SW480 (cell line): ENCODE measurements around the gene TK2.

Source experiments
- DNase-seq: peaks from one replicate; pipeline ENCODE4 v3.0.0-alpha.2; 2016; ENCODE audit warnings: low spot score

TK2 gene

DNA sequence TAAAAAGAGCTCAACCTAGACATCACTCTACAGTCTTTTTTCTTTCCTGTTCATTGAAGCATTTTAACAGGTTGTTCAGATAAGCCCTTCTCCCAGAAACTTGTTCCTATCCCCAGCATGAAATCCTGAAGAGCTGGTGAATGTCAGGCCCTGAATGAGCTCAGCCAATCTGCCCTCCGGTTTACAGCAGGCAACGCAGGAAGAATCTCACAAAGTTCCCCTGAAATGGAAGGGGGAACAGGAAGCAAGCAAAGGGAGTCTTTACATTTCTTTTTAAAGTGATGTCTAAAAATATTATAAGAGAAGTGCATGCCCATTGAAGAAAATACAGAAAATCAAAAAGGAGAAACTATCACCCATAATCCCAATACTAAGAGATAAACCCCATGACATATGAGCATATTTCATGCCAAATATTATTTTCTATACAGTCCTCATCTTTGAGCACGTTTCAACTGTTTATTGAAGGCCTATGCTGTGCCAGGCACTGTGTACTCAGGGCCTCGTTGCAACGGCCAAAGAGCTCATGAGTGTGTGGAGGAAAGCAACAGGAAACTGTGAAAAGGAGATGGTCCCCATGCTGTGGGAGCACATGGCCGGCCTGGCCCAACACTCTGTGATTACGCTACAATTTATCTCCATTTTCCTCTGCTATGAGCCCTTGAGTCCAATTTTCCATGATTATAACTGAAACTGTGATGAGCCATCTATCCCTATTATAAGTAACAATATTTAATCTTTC is 5.7 kb downstream of the TK2 start:
- no peak for DNase-seq

- DNase-seq, result no peak
Observed at GRCh38 chr16:66543541-66543940, 6.4 kb downstream of the TK2 start.

DNA sequence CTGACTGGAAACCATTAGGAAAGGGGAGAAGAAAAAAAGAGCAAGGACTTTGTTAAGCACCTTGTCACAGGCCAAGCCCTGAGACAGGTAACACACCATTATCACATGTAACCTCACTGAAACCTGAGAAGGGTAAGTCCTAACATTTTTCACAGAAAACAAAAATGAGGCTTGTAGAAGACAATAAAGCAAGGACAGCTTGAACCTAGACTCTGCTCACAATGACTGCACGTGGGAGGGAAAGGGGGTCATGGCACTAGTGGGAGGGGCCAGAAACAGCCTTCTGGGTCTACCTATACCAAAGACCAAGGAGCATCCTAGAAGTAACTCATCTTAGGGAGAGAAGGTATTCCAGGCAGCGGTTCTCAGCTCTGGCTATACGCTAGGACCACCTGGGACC is 7.5 kb downstream of the TK2 start:
- DNase-seq, result no peak

- DNase-seq, result no peak
Observed at GRCh38 chr16:66541388-66542355, 8.2 kb downstream of the TK2 start.

GRCh38 chr16:66539623-66540469 is 10.1 kb downstream of the TK2 start:
- DNase-seq, result peak; percentile 16

DNA sequence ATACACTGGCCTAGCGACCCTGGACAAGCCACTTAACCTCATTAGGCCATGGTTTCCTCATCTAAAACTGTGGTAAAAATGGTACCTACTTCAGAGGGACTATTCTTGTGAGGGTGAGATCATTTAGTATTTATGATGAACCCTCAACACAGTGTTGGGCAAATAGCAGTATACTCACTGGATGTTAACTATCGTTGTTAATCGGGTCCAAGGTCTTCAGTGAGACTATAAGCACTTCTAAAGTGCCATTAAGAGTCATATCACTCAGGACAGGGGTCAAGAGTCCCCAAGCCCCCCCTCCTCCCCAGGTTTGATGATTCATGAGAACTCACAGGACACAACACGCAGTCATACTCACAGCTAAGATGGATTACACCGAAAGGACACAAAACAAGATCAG is 11.0 kb downstream of the TK2 start:
- no peak for DNase-seq

DNA sequence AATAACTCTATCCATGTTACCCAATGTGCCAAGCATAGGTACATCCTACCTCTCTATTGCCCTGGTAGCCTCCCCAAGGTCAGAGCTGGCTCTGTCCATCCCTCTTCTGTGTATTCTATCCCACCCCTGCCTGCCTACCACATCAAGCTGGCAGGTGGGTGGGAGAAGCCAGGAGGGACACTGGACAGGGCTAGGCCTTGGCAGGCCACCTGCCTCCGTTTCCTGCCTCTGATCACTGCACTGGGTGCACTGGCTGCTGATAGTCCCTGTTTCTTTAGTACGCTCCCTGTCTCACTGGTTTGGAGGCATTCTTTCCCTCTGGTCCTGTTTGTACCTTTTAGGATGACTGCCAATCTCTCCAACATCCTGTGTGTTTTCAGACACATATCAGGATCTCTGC is 12.7 kb downstream of the TK2 start:
- no peak for DNase-seq

GRCh38 chr16:66536525-66536924 is 13.4 kb downstream of the TK2 start:
- DNase-seq, result no peak

- no peak for DNase-seq
Observed at GRCh38 chr16:66534376-66534799, 15.5 kb downstream of the TK2 start.

GRCh38 chr16:66529475-66529874 is 20.4 kb downstream of the TK2 start:
- DNase-seq, result no peak

DNA sequence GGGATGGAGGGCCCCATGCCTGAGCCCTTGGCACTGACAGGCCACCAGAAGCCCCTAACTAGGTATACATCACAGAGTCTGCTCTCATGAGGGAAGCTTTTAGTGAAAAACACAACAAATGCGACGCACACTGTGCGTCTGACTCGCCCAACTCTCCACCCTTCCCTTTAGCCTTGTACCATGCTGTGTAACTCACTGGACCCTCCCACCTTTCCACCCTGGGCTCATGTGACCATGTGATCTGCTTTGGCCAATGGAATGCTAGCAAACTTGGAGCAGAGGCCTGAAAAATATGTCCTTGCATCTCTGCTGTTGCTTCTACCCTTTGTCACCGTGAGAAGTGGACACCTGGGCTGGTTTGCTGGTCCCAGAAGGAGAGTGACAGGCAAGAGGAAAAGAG is 21.6 kb downstream of the TK2 start:
- DNase-seq, result no peak

DNA sequence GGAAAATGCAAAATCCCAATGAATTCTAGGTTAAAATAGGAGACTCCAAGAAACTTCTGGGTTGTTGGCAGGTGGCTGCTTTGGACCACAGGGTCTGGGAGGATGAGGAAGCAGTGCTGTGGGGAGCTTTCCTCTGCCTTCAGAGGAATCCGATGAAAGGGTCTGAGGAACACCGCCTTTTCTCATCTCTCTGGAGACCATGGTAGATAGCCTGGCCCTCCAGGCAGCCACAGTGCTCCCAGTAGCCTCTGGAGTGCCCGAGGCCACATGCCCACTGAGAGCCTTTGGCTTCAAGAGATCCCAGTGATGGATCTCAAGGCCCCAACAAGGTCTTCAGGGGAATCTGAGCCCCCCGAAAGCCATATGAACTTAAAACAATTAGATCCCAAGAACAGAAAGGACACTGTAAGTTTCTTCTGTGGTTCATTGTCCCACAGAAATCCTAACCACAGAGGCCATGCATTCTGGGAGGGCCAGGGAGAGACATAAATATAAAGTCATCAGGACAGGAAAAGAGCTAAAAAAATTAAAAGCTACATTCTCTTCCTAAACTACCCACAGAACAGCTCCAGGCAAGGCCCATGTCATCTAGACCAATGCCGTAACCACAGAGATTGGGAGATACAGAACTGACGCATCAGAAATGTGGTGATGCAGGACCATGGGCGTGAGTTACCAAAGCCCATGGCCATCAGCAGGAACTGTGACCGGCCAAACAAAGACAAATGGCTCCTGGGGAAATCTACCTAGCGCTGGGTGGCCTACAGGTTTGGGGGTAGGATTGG is 24.3 kb downstream of the TK2 start:
- no peak for DNase-seq

DNA sequence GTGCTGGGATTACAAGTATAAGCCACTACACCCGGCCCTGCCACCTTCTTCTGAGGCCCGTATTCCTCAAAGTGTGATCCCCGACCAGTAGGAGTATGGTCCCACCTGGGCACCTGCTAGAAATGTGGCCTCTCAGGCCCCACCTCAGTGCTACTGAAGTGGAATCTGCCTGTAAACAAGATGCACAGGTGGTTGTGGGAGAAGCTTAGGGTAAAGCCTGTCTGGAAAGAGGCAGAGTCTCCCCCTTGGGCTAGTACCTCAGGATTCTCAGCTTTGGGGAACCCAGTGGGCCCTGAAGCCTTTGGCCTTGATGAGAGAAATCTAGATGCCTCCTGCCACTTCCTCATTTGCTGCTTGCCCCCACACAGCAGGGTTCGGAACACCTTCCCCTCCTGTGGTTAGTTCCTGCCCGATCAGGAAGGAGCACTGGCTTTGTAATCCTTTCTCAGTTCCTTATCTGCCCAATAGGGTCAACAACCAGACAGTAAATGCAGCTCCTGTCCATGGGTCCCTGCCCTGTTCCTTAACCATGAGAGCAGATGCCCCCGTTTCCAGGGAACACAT is 25.2 kb downstream of the TK2 start:
- DNase-seq, result no peak

DNA sequence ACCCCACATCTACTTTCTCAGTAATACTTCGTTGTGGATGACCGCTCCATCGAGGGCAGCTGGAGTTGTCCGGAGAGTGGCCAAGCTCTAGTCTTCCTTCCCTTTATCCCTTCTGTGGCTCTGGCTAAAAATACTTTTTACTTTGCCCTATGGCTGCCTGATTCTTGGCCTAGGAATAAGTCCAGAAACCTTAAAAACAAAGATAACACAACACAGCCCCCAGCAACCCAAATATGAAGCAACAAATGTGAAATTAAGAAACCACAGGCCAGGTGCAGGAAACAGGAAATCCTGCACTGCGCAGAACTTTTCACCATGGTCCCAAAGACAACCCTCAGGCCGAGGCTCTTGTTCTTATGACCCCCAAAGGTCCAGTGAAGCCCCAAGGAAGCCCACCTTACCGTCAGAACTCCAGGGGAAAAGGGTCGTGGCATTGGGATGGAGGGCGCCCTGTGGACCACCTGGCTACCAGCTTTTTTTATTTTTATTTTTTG is 26.0 kb downstream of the TK2 start:
- DNase-seq, result no peak

- no peak for DNase-seq
Observed at GRCh38 chr16:66522816-66523590, 26.9 kb downstream of the TK2 start.

- DNase-seq, result peak; percentile 87
Observed at GRCh38 chr16:66521951-66522771, 27.8 kb downstream of the TK2 start.

GRCh38 chr16:66521252-66521713 is 28.6 kb downstream of the TK2 start:
- DNase-seq, result no peak

DNA sequence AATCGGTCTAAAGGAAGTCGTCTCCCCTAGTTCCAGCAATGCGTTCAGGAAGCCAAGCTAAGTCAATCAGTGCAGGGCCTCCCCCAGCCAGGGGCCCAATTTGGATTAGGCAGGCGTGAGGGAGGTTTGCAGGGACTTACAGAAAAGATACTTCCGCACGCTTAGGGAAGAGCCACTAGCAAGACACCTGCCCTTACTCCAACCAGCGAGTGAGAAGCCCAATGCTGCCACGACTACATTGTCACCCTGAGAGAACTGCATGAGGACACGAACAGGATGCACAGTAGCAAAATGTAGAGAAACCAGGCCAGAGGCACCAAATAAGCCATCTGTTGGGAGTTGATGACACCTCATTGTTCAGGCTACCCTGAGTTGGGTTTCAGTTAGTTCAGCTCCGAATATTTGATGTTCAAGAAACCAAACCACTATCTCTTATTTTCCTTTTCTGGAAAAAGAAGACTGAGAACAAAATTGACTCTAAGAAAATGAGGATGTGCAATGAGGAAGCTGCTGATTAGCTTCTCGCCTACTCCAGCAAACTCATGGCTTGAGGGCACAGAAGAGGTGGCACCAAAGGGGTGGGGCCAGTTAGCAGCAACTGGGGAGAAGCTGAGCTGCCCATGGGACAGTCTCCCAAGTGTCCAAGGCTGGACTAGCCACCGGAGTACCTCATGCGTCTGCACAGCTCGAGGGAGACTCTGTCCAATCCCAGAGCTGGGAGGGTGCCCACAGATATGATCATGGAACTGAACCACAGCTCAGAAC is 29.3 kb downstream of the TK2 start:
- no peak for DNase-seq
